ENCODE results near the gene PRDM11.

The PRDM11 gene

GRCh38 chr11:45161252-45162063 lies 15.0 kb downstream of the PRDM11 start:
- Histone ChIP-seq H3K36me3 (replicated peaks) (no peaks in the 10 kb centered on the region), H3K4me3 (ENCODE audit: low read depth, low read length) (no peak overlapping the region), H3K27ac (no peak overlapping the region), H3K27me3 (replicated peaks) (no peaks in the 10 kb centered on the region)
- no peak for TF ChIP-seq CTCF (IDR thresholded peaks at IDR 0.05; ENCODE audit: low read depth, low read length, missing control alignments)
- in situ Hi-C loops (cut with HindIII; ENCODE audit: low pct_ligation_motif_present, low sequenced_read_pairs): no loop called here
- DNase-seq: no peak

- Histone ChIP-seq H3K27ac (no peak overlapping the region), H3K4me3 (ENCODE audit: low read depth, low read length) (no peak overlapping the region), H3K36me3 (replicated peaks) (no peaks in the 10 kb centered on the region), H3K27me3 (replicated peaks) (no peaks in the 10 kb centered on the region)
- no peak for TF ChIP-seq CTCF (IDR thresholded peaks at IDR 0.05; ENCODE audit: low read depth, low read length, missing control alignments)
- no peak for DNase-seq
- in situ Hi-C loops (cut with HindIII; ENCODE audit: low pct_ligation_motif_present, low sequenced_read_pairs): no loop called here
These were observed 15.6 kb downstream of the PRDM11 start for GRCh38 chr11:45162064-45162375.

- Histone ChIP-seq H3K27ac (no peak overlapping the region), H3K27me3 (replicated peaks) (no peaks in the 10 kb centered on the region), H3K4me3 (ENCODE audit: low read depth, low read length) (no peak overlapping the region), H3K36me3 (replicated peaks) (no peaks in the 10 kb centered on the region)
- no peak for DNase-seq
- TF ChIP-seq CTCF (IDR thresholded peaks at IDR 0.05; ENCODE audit: low read depth, low read length, missing control alignments): no peak
- in situ Hi-C loops (cut with HindIII; ENCODE audit: low pct_ligation_motif_present, low sequenced_read_pairs): no loop called here
These were observed 16.8 kb downstream of the PRDM11 start for GRCh38 chr11:45162916-45163879.

GRCh38 chr11:45163956-45164575 lies 17.6 kb downstream of the PRDM11 start:
- H3K27ac ChIP-seq: no peak overlapping the region

GRCh38 chr11:45165386-45165785 lies 18.9 kb downstream of the PRDM11 start:
- in situ Hi-C loops (cut with HindIII; ENCODE audit: low pct_ligation_motif_present, low sequenced_read_pairs): no loop called here
- DNase-seq: no peak
- no peaks in the 10 kb centered on the region for H3K36me3 ChIP-seq (replicated peaks)
- no peaks in the 10 kb centered on the region for H3K27me3 ChIP-seq (replicated peaks)
- no peak overlapping the region for H3K4me3 ChIP-seq (ENCODE audit: low read depth, low read length)
- no peak overlapping the region for H3K27ac ChIP-seq
- no peak for TF ChIP-seq CTCF (IDR thresholded peaks at IDR 0.05; ENCODE audit: low read depth, low read length, missing control alignments)

More at GRCh38 chr11:45163956-45164575, 17.6 kb downstream of the PRDM11 start:
- Histone ChIP-seq H3K27me3 (replicated peaks) (no peaks in the 10 kb centered on the region), H3K36me3 (replicated peaks) (no peaks in the 10 kb centered on the region), H3K4me3 (ENCODE audit: low read depth, low read length) (no peak overlapping the region)
- DNase-seq: no peak
- no peak for TF ChIP-seq CTCF (IDR thresholded peaks at IDR 0.05; ENCODE audit: low read depth, low read length, missing control alignments)
- in situ Hi-C loops (cut with HindIII; ENCODE audit: low pct_ligation_motif_present, low sequenced_read_pairs): no loop called here
